SK-N-SH (cell line): ENCODE measurements around the gene ZFHX3.

Experiments
- CTCF ChIP-seq: fragments of 200-600 bp; sonication (generic); IDR thresholded peaks from 2 replicates; pipeline ENCODE4 v1.6.1; 2017; ENCODE audit warnings: antibody characterized with exemption, mild to moderate bottlenecking, moderate library complexity
- ELF1 ChIP-seq: IDR thresholded peaks from 2 replicates; pipeline ENCODE4 v1.4.0; 2012
- GABPA ChIP-seq: IDR thresholded peaks from 2 replicates; pipeline ENCODE4 v1.4.0; 2012; ENCODE audit warnings: low read depth, mild to moderate bottlenecking
- MAX ChIP-seq: IDR thresholded peaks from 2 replicates; pipeline ENCODE4 v1.4.0; 2012; ENCODE audit warnings: low read depth
- POLR2AphosphoS5 ChIP-seq: IDR thresholded peaks from 2 replicates; pipeline ENCODE4 v1.6.1; 2012; ENCODE audit warnings: low read depth, low read length
- RFX5 ChIP-seq: IDR thresholded peaks from 2 replicates; pipeline ENCODE4 v1.6.1; 2012; ENCODE audit warnings: mild to moderate bottlenecking, improper control_type of control experiment, low read length
- SIN3A ChIP-seq: IDR thresholded peaks from 2 replicates; pipeline ENCODE4 v1.6.1; 2012; ENCODE audit warnings: low read depth, mild to moderate bottlenecking, low read length, moderate library complexity, borderline replicate concordance
- TAF1 ChIP-seq: IDR thresholded peaks from 2 replicates; pipeline ENCODE4 v1.6.1; 2012; ENCODE audit warnings: low read depth, mild to moderate bottlenecking, low read length, moderate library complexity, borderline replicate concordance
- USF2 ChIP-seq: fragments of 150-350 bp; IDR thresholded peaks from 2 replicates; pipeline ENCODE4 v1.6.1; 2017; ENCODE audit warnings: antibody characterized with exemption, low read length, low read depth, borderline replicate concordance

GRCh38 chr16:72751076-72751475 lies 296.9 kb downstream of the ZFHX3 start:
- TF ChIP-seq TAF1, result no peak
- TF ChIP-seq CTCF, result no peak
- no peak for TF ChIP-seq SIN3A
- no peak for TF ChIP-seq GABPA
- no peak for TF ChIP-seq POLR2AphosphoS5
- TF ChIP-seq ELF1, result no peak
- TF ChIP-seq RFX5, result no peak
- no peak for TF ChIP-seq MAX
- TF ChIP-seq USF2, result no peak
